ENCODE measurements around the gene ABCA10. TPM values are rescaled to one million over a fixed set of nuclear protein-coding genes. Genes with fewer than 3 reads are reported as not detected.

Gene ABCA10
- total RNA-seq, 2 donors from 2014 or later = 1.2 to 2.6 TPM

DNA sequence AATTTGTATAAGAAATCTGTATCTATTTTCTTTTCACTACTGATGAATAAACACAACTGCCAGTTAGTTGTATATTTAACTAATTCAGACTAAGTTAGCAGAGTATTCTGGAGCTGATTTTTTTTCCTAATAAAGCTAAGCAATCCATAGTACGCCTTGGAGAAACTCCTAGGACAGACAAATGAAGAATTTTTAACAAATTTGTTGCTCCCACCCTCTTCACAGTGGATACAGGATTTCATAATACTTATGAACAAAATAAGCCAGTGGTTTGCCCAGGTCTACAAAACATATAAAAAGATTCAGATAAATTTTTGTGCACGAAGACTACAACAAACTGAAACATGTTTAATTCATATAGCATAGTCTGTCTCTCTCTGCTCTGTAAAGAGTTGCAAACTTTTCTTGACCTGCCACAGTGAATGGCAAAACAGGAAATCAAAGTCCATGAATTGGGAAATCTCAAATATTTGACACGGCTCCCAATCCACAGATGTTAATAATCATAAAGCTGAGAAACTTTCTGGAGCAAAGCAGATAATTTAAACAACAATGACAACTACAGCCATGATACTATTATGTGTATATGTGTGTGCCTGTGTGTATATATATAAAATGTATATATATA is 86.3 kb downstream of the ABCA10 start:
- H3K27me3 Mint-ChIP-seq = no peaks in the 10 kb centered on the region
- H3K4me3 Mint-ChIP-seq = no peak overlapping the region
- H3K4me1 Mint-ChIP-seq = peaks cover 2% of the 10 kb centered on the region
- ATAC-seq = no peak
- H3K27ac Mint-ChIP-seq = no peak overlapping the region
- H3K9me3 ChIP-seq (ENCODE audit: control insufficient read depth, low read length, poor library complexity, severe bottlenecking) = no peaks in the 10 kb centered on the region
- H3K36me3 Mint-ChIP-seq (ENCODE audit: low read depth) = peaks cover 2% of the 10 kb centered on the region
- no peak for DNase-seq

GRCh38 chr17:69141431-69142174 is 87.0 kb downstream of the ABCA10 start, which contains the start of gene ABCA6:
Gene ABCA6, minus strand, starts transcription at chr17:69141895. Its CDS starts 1,192 bp downstream, at chr17:69140703.
- DNase-seq = no peak
- Mint-ChIP-seq H3K4me1 (peaks cover 2% of the 10 kb centered on the region), H3K27me3 (no peaks in the 10 kb centered on the region), H3K4me3 (no peak within 1 kb of the TSS), H3K36me3 (ENCODE audit: low read depth) (peaks cover 2% of the 10 kb centered on the region), H3K27ac (no peak within 1 kb of the TSS)
- no peak for ATAC-seq
- no peaks in the 10 kb centered on the region for H3K9me3 ChIP-seq (ENCODE audit: control insufficient read depth, low read length, poor library complexity, severe bottlenecking)

GRCh38 chr17:69134112-69134511 is 94.5 kb downstream of the ABCA10 start:
- no peak overlapping the region for H3K4me3 Mint-ChIP-seq
- ATAC-seq (no peak), DNase-seq (no peak)
- no peaks in the 10 kb centered on the region for H3K27me3 Mint-ChIP-seq
- no peaks in the 10 kb centered on the region for H3K9me3 ChIP-seq (ENCODE audit: control insufficient read depth, low read length, poor library complexity, severe bottlenecking)
- no peaks in the 10 kb centered on the region for H3K36me3 Mint-ChIP-seq (ENCODE audit: low read depth)
- no peaks in the 10 kb centered on the region for H3K4me1 Mint-ChIP-seq
- no peak overlapping the region for H3K27ac Mint-ChIP-seq

GRCh38 chr17:69130627-69131296 is 97.9 kb downstream of the ABCA10 start:
- DNase-seq (no peak), ATAC-seq (no peak)
- H3K27me3 Mint-ChIP-seq = no peaks in the 10 kb centered on the region
- H3K4me1 Mint-ChIP-seq = no peaks in the 10 kb centered on the region
- no peaks in the 10 kb centered on the region for H3K36me3 Mint-ChIP-seq (ENCODE audit: low read depth)
- no peaks in the 10 kb centered on the region for H3K9me3 ChIP-seq (ENCODE audit: control insufficient read depth, low read length, poor library complexity, severe bottlenecking)
- no peak overlapping the region for H3K4me3 Mint-ChIP-seq
- no peak overlapping the region for H3K27ac Mint-ChIP-seq

- Mint-ChIP-seq H3K27ac (no peak overlapping the region), H3K36me3 (ENCODE audit: low read depth) (peaks cover 2% of the 10 kb centered on the region), H3K4me1 (no peaks in the 10 kb centered on the region), H3K4me3 (no peak overlapping the region), H3K27me3 (peaks cover 6% of the 10 kb centered on the region)
- no peak for ATAC-seq
- H3K9me3 ChIP-seq (ENCODE audit: control insufficient read depth, low read length, poor library complexity, severe bottlenecking) = no peaks in the 10 kb centered on the region
- DNase-seq = no peak
These were observed 105.0 kb downstream of the ABCA10 start for GRCh38 chr17:69123626-69124025.

DNA sequence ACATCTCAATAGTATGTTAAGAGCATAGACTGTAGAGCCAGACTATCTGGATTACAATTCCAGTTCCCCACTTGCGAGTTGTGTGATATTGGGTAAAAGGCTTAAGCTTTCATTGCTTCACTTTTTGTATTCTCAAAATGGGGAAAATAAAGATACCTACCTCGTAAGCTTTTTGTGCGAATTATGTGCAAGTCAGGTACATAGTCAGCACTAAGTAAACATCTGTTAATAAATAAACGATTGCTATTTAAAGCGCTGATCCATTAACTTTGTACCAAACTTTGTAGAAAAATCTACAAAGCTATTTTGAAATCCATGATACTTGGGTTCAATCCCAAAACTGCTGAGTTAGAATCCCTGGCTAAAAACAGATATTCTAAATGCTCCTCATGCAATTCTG is 106.6 kb downstream of the ABCA10 start:
- Mint-ChIP-seq H3K27ac (no peak overlapping the region), H3K36me3 (ENCODE audit: low read depth) (peaks cover 2% of the 10 kb centered on the region), H3K4me1 (no peaks in the 10 kb centered on the region), H3K27me3 (peaks cover 6% of the 10 kb centered on the region), H3K4me3 (no peak overlapping the region)
- DNase-seq (no peak), ATAC-seq (no peak)
- no peaks in the 10 kb centered on the region for H3K9me3 ChIP-seq (ENCODE audit: control insufficient read depth, low read length, poor library complexity, severe bottlenecking)

DNA sequence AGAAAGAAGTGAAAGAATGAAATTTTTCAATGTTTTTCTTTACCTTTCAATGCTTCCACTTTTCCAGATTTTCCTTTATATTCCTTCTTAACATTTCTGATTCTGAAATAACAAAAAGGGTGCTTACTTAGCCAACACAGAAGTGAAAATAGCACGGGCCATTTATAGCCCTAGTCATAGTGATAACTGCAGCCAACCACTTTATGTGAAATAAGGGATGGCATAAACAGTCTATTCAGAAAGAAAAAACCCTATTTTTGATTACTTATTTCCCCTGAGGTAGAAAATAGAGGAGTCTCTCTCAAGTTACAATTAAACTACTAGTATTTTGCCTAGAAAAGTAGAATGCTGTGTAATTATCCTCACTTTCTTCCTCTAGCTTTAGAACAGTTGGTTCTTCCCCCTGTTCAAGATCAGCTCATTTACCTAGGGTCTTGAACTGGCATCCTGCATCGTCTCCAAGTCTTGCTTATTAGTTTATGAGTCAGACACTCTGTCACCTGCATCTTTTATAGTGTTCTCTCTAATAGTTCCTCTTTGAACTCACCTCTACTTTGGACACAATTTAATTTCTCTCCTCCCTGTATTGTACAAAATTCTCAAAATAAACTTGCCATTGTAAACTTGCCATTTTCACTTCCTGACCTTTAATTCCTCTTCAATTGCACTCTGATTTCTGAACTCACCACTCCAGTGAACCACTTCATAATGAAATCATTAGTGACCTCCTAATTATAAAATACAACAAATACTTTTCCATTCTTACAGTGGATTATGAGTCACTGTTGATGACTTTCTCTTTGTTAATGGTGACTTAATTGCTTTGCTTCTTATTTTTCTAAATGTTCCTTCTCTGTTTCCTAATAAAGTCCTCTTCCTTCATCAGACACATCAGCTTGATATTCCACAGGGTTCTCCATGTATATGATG is 110.5 kb downstream of the ABCA10 start:
- ATAC-seq (no peak), DNase-seq (no peak)
- Mint-ChIP-seq H3K4me3 (no peak overlapping the region), H3K27ac (no peak overlapping the region), H3K27me3 (peaks cover 6% of the 10 kb centered on the region), H3K4me1 (no peaks in the 10 kb centered on the region), H3K36me3 (ENCODE audit: low read depth) (peaks cover 2% of the 10 kb centered on the region)
- no peaks in the 10 kb centered on the region for H3K9me3 ChIP-seq (ENCODE audit: control insufficient read depth, low read length, poor library complexity, severe bottlenecking)

- no peak overlapping the region for H3K4me3 Mint-ChIP-seq
- no peak overlapping the region for H3K27ac Mint-ChIP-seq
- no peaks in the 10 kb centered on the region for H3K9me3 ChIP-seq (ENCODE audit: control insufficient read depth, low read length, poor library complexity, severe bottlenecking)
- H3K4me1 Mint-ChIP-seq = no peaks in the 10 kb centered on the region
- no peaks in the 10 kb centered on the region for H3K36me3 Mint-ChIP-seq (ENCODE audit: low read depth)
- no peaks in the 10 kb centered on the region for H3K27me3 Mint-ChIP-seq
- no peak for DNase-seq
- ATAC-seq = no peak
These were observed 116.8 kb downstream of the ABCA10 start for GRCh38 chr17:69111794-69112193.

DNA sequence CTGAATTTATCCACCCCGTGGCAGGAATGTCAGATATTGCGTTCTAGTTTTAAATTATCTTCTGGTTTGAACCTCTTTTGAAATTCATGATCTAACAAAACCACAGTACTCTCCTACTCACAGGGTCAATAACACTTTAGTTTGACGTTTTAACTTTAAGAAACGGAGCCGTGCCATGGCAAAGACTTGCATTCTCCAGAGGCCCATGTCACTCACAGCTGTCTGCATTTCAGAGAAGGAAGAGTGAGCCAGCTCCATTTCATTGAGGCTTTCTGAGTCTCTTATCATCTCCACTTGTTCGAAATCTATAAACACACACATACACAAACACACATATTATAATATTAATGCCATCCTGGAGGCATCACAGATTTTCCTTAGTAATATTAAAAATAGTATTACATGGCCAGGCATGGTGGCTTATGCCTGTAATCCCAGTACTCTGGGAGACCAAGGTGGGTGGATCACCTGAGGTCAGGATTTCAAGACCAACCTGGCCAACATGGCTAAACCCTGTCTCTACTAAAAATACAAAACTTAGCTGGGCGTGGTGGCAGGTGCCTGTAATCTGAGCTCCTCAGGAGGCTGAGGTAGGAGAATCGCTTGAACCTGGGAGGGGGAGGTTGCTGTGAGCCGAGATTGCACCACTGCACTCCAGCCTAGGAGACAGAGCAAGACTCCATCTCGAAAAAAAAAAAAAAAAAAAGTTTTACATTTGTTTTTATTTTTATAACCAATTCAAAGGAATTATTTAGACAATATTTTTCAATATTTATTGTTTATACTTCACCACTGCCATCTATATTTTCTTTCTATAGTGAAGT is 122.5 kb downstream of the ABCA10 start:
- no peak overlapping the region for H3K4me3 Mint-ChIP-seq
- no peak for DNase-seq
- peaks cover 2% of the 10 kb centered on the region for H3K36me3 Mint-ChIP-seq (ENCODE audit: low read depth)
- no peak overlapping the region for H3K27ac Mint-ChIP-seq
- no peaks in the 10 kb centered on the region for H3K27me3 Mint-ChIP-seq
- no peak for ATAC-seq
- H3K9me3 ChIP-seq (ENCODE audit: control insufficient read depth, low read length, poor library complexity, severe bottlenecking) = no peaks in the 10 kb centered on the region
- no peaks in the 10 kb centered on the region for H3K4me1 Mint-ChIP-seq

GRCh38 chr17:69103557-69104233 is 124.9 kb downstream of the ABCA10 start:
- Mint-ChIP-seq H3K27ac (no peak overlapping the region), H3K4me3 (no peak overlapping the region), H3K36me3 (ENCODE audit: low read depth) (peaks cover 2% of the 10 kb centered on the region), H3K4me1 (no peaks in the 10 kb centered on the region), H3K27me3 (no peaks in the 10 kb centered on the region)
- no peak for DNase-seq
- no peaks in the 10 kb centered on the region for H3K9me3 ChIP-seq (ENCODE audit: control insufficient read depth, low read length, poor library complexity, severe bottlenecking)
- ATAC-seq = no peak

DNA sequence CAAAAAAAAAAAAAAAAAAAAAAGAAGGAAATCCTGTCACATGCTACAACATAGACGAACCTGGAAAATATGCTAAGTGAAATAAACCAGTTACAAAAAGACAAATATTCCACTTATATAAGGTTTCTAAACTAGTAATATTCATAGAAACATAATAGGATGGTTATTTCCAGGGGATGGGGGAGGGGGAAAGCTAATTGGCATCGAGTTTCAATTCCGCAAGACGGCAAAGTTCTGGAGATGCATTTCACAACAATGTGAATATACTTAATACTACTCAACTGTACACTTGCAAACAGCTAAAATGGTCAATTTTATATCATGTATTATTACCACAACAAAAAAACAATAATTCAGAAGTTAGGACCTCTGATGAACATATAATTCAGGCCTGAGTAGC is 130.0 kb downstream of the ABCA10 start:
- ATAC-seq = no peak
- Mint-ChIP-seq H3K4me1 (no peaks in the 10 kb centered on the region), H3K4me3 (no peak overlapping the region), H3K36me3 (ENCODE audit: low read depth) (peaks cover under 1% of the 10 kb centered on the region), H3K27me3 (no peaks in the 10 kb centered on the region), H3K27ac (no peak overlapping the region)
- H3K9me3 ChIP-seq (ENCODE audit: control insufficient read depth, low read length, poor library complexity, severe bottlenecking) = no peaks in the 10 kb centered on the region
- DNase-seq = no peak
